GM12878 (cell line): ENCODE measurements around the gene FGD4. TPM values are rescaled to one million over a fixed set of nuclear protein-coding genes. Genes with fewer than 3 reads are reported as not detected.

Experiments
- ATAC-seq: fragments of 200-7000 bp; cut with Tn5 transposase; 3 replicates; pipeline ENCODE4 v1.9.1; 2020; ENCODE audit warnings: mild to moderate bottlenecking, moderate library complexity
- BruUV-seq: library from RNA; stranded (reverse); fragments of 400-500 nt; replicated peaks from 2 replicates; lab custom pipeline; 2021; lab: Mats Ljungman, UMichigan
- CTCF ChIA-PET: fragments of 300-600 bp; sonication (Branson Sonifier 250); formaldehyde crosslinking; extraction: SDS; loops from one replicate; lab custom pipeline; 2021; ENCODE audit warnings: inconsistent platforms; lab: Yijun Ruan, JAX
- POLR2A ChIA-PET: fragments of 350-600 bp; formaldehyde crosslinking; extraction: SDS; loops from one replicate; lab custom pipeline; 2021; ENCODE audit warnings: inconsistent platforms; lab: Charles Lee
- RAD21 ChIA-PET: fragments of 300-600 bp; sonication (Branson Sonifier 250); formaldehyde crosslinking; loops from one replicate; lab custom pipeline; 2023; ENCODE audit warnings: antibody characterized with exemption; ENCODE audit not compliant: unreplicated experiment; lab: Charles Lee
- SMC1A ChIA-PET: fragments of 300-600 bp; sonication (Branson Sonifier 250); formaldehyde crosslinking; loops from one replicate; lab custom pipeline; 2023; ENCODE audit not compliant: unreplicated experiment, uncharacterized antibody; lab: Charles Lee
- DNase-seq: peaks from one replicate; pipeline ENCODE4 v3.0.0-alpha.2; 2011; ENCODE audit warnings: low read depth, low spot score
- FAIRE-seq: peaks from 3 replicates; lab custom pipeline; 2011; peaks lifted over from hg19 to GRCh38; lab: Jason Lieb, UNC
- H2AFZ ChIP-seq: 2 replicates; pipeline ENCODE4 v1.6.0; 2011; ENCODE audit warnings: low read depth, low read length, control low read depth; ENCODE audit not compliant: control insufficient read depth
- H3K27ac ChIP-seq: 2 replicates; pipeline ENCODE4 v1.5.1; 2011; ENCODE audit warnings: control low read depth; ENCODE audit not compliant: control insufficient read depth, insufficient read depth
- H3K27me3 ChIP-seq, 2 experiments: replicated peaks in 1 of 2; 2 replicates each; pipeline versions ENCODE4 v1.6.0 to v1.6.1; 2011; ENCODE audit warnings: low read length in 1 of 2; ENCODE audit not compliant: control insufficient read depth in 2 of 2, insufficient read depth in 2 of 2
- H3K36me3 ChIP-seq, 2 experiments: 2 replicates each; pipeline ENCODE4 v1.5.1; 2011; ENCODE audit warnings: low read length in 1 of 2; ENCODE audit not compliant: control insufficient read depth in 2 of 2, insufficient read depth in 2 of 2
- H3K4me1 ChIP-seq: 2 replicates; pipeline ENCODE4 v1.6.1; 2011; ENCODE audit warnings: mild to moderate bottlenecking, low read length, moderate library complexity, mixed read lengths; ENCODE audit not compliant: control insufficient read depth, insufficient read depth
- H3K4me2 ChIP-seq: 2 replicates; pipeline ENCODE4 v1.6.0; 2011; ENCODE audit warnings: control low read depth; ENCODE audit not compliant: control insufficient read depth, insufficient read depth
- H3K4me3 ChIP-seq: fragments of 200-600 bp; sonication (generic); 2 replicates; pipeline ENCODE4 v1.5.1; 2016
- H3K79me2 ChIP-seq: 2 replicates; pipeline ENCODE4 v1.6.0; 2011; ENCODE audit warnings: low read length; ENCODE audit not compliant: control insufficient read depth, insufficient read depth
- H3K9ac ChIP-seq: 2 replicates; pipeline ENCODE4 v1.8.0; 2011; ENCODE audit warnings: low read length, control low read depth, mixed read lengths; ENCODE audit not compliant: control insufficient read depth, insufficient read depth
- H3K9me3 ChIP-seq: replicated peaks from 3 replicates; pipeline ENCODE4 v1.5.1; 2011; ENCODE audit warnings: mild to moderate bottlenecking, low read length; ENCODE audit not compliant: control insufficient read depth, insufficient read depth
- H4K20me1 ChIP-seq: 2 replicates; pipeline ENCODE4 v1.6.0; 2011; ENCODE audit not compliant: control insufficient read depth, insufficient read depth
- CHD2 ChIP-seq: IDR thresholded peaks from 2 replicates; pipeline ENCODE4 v1.6.1; 2011; ENCODE audit warnings: low read depth, low read length, improper control_type of control experiment, borderline replicate concordance
- CREM ChIP-seq: IDR thresholded peaks from 2 replicates; pipeline ENCODE4 v1.6.1; 2014; ENCODE audit warnings: antibody characterized with exemption, low read depth
- HCFC1 ChIP-seq: fragments of 150-350 bp; IDR thresholded peaks from 2 replicates; pipeline ENCODE4 v1.6.1; 2014; ENCODE audit warnings: low read length
- JUNB ChIP-seq: IDR thresholded peaks from 2 replicates; pipeline ENCODE4 v1.6.1; 2016; ENCODE audit warnings: antibody characterized with exemption, mild to moderate bottlenecking
- MEF2B ChIP-seq: fragments of 450-650 bp; IDR thresholded peaks from 2 replicates; pipeline ENCODE4 v1.6.1; 2018; ENCODE audit warnings: mild to moderate bottlenecking, moderate library complexity; ENCODE audit not compliant: partially characterized antibody, poor library complexity, severe bottlenecking
- RAD51 ChIP-seq: fragments of 450-650 bp; IDR thresholded peaks from 2 replicates; pipeline ENCODE4 v1.6.1; 2016; ENCODE audit warnings: moderate library complexity, mild to moderate bottlenecking, inconsistent platforms
- RB1 ChIP-seq: fragments of 450-650 bp; formaldehyde crosslinking; IDR thresholded peaks from 2 replicates; pipeline ENCODE4 v1.6.1; 2017; ENCODE audit warnings: mild to moderate bottlenecking, borderline replicate concordance
- RCOR1 ChIP-seq: conservative IDR thresholded peaks from 2 replicates; pipeline ENCODE4 v1.6.1; 2012; ENCODE audit warnings: low read depth, low read length, improper control_type of control experiment
- RFX5 ChIP-seq: IDR thresholded peaks from 2 replicates; pipeline ENCODE4 v1.6.1; 2011; ENCODE audit warnings: low read depth, low read length, improper control_type of control experiment
- SREBF2 ChIP-seq: IDR thresholded peaks from 2 replicates; pipeline ENCODE4 v1.6.1; 2012; ENCODE audit warnings: mild to moderate bottlenecking, low read length
- TCF7 ChIP-seq: IDR thresholded peaks from 2 replicates; pipeline ENCODE4 v1.6.1; 2014; ENCODE audit warnings: antibody characterized with exemption, borderline replicate concordance
- ZNF24 ChIP-seq: fragments of 450-650 bp; IDR thresholded peaks from 2 replicates; pipeline ENCODE4 v1.6.1; 2017; ENCODE audit warnings: antibody characterized with exemption, mild to moderate bottlenecking
- ZNF687 ChIP-seq: fragments of 450-650 bp; IDR thresholded peaks from 2 replicates; pipeline ENCODE4 v1.6.1; 2017; ENCODE audit warnings: mild to moderate bottlenecking, moderate library complexity
- WGBS: methylation state at CpG from one replicate; pipeline ENCODE4 v1.1.6; 2016; ENCODE audit warnings: low lambda C conversion rate; ENCODE audit not compliant: insufficient replicate concordance, insufficient coverage; ENCODE audit errors: missing lambda C conversion rate; 5-methylcytosine and 5-hydroxymethylcytosine counted together
- in situ Hi-C: fragments of 300-500 bp; cut with MboI; formaldehyde crosslinking; loops from 9 replicates; pipeline ENCODE4 v1.14.3; 2018; ENCODE audit warnings: mixed read lengths
- intact Hi-C: fragments of 100-400 bp; cut with micrococcal nuclease; formaldehyde crosslinking; loops from one replicate; pipeline ENCODE4 v1.14.2; 2022; ENCODE audit not compliant: unreplicated experiment
- polyA plus RNA-seq, 11 experiments: library from polyadenylated mRNA; depleted of rRNA in 4 of 11; unstranded in 6 of 11; stranded (reverse) in 5 of 11; fragments of >200 nt; fragmentation: Nextera tagmentation in 4 of 11; fragmentation: Illumina TruSeq in 1 of 11; extraction: Ambion mirVana in 4 of 11; extraction: Trizol in 1 of 11; gene quantifications; 1 replicate in 1 of 11; 2 replicates in 10 of 11; pipeline versions ENCODE4 v1.2.1 to v1.2.3, GENCODE V29; 2011 to 2016; ENCODE audit warnings: inconsistent platforms in 2 of 11, missing spikeins in 2 of 11, low read depth in 1 of 11
- total RNA-seq, 4 experiments: library from RNA; depleted of rRNA in 3 of 4; stranded (reverse); fragments of >200 nt in 3 of 4; fragmentation: Illumina TruSeq in 1 of 4; extraction: Trizol in 1 of 4; gene quantifications; 2 replicates each; pipeline versions ENCODE4 v1.2.1 to v1.2.3, GENCODE V29; 2013 to 2021

The FGD4 gene
- total and polyA plus RNA-seq, 10 of the 15 experiments (the other 5 are each of a cell fraction or from before 2014, with no cell fraction given) = 0.01 to 0.18 (median 0.08) TPM; not detected in 3

DNA sequence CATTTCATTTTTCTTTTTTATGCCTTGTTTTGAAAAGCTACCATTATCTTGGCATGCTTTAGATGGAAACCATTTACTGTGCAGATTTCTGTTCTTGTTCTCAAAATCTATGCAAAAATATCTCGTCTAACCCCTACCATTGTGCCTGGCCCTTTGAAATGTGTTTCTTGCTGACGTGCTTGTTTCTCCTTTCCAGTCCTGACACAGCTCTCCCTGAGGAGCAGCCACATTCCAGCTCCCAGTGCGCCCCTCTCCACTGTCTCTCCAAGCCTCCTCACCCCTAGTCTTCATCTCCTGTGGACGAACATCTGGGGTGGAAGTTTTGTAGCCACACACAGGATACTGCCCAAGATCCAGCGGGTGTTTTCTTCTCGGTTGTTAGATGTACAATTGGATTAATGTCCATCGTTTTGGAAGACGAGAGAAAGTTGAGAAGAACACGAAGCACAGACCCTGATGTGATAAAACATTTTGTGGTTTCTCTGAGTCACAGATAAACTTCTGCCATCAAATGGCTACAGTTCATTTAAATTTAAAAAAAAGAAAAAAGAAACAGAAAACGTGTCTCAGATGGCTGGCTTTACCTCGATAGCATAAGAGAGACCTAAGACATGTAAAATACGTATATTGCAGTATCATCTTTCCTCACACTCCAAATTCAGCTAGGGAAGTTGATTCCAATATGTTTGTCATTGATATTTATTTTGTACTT, 21.9 kb upstream of the FGD4 start:
- Histone ChIP-seq H3K4me2 (no peak overlapping the region), H3K9me3 (no peaks in the 10 kb centered on the region), H4K20me1 (no peaks in the 10 kb centered on the region), H2AFZ (no peak overlapping the region), H3K4me3 (no peak overlapping the region), H3K27me3 (no peaks in the 10 kb centered on the region), H3K4me1 (no peaks in the 10 kb centered on the region), H3K79me2 (no peaks in the 10 kb centered on the region), H3K27ac (no peak overlapping the region), H3K9ac (no peak overlapping the region), H3K36me3 (no peaks in the 10 kb centered on the region)
- intact Hi-C loops (no loop called here), in situ Hi-C loops (no loop called here)
- SMC1A ChIA-PET = interaction anchor here (1.1 kb wide), 1 partner anchor 21 kb away, joined by 3 read pairs; no protein-coding TSS in a partner anchor
- ATAC-seq (no peak), FAIRE-seq (no peak), DNase-seq (no peak)
- no TSS peak for BruUV-seq
- RAD21 ChIA-PET = interaction anchor here (1.9 kb wide), 1 partner anchor 378 kb away, joined by 6 read pairs; the partner anchor contains the start of gene YARS2
- POLR2A ChIA-PET = no interaction called here
- 78% methylated on average over 12 of the region's 12 CpGs for WGBS
- TF ChIP-seq ZNF24 (no peak), JUNB (no peak), CREM (no peak), RFX5 (no peak), HCFC1 (no peak), CHD2 (no peak), TCF7 (no peak), MEF2B (no peak), RB1 (no peak), RCOR1 (no peak), RAD51 (no peak), ZNF687 (no peak), SREBF2 (no peak)
- CTCF ChIA-PET = interaction anchor here (0.7 to 0.8 kb wide), 2 partner anchors 21 to 132 kb away, joined by 3 read pairs; no protein-coding TSS in a partner anchor
